Upper lobe of left lung (tissue), 6 donors: Measurements from ENCODE around the gene NANS. TPM values are rescaled to one million over a fixed set of nuclear protein-coding genes. Genes with fewer than 3 reads are reported as not detected.

Experiments used
- ATAC-seq, 2 donors: fragments of 200-7000 bp; cut with Tn5 transposase; one replicate each; pipeline ENCODE4 v1.9.1; 2022; ENCODE audit warnings: mild to moderate bottlenecking in 2 of 2, moderate library complexity in 2 of 2; ENCODE audit not compliant: low FRiP score in 2 of 2
- DNase-seq, 2 donors: peaks; one replicate each; pipeline ENCODE4 v3.0.0-alpha.2; 2019 to 2020
- H3K27ac ChIP-seq, 4 donors: fragments of 200-600 bp; sonication (generic); one replicate each; pipeline ENCODE4 v1.5.1; 2016 to 2019
- H3K27me3 ChIP-seq, 4 donors: fragments of 200-600 bp; sonication (generic); one replicate each; pipeline ENCODE4 v1.5.1; 2017 to 2019
- H3K36me3 ChIP-seq, 4 donors: fragments of 200-600 bp; sonication (generic); one replicate each; pipeline ENCODE4 v1.5.1; 2016 to 2019
- H3K4me1 ChIP-seq, 4 donors: fragments of 200-600 bp; sonication (generic); one replicate each; pipeline ENCODE4 v1.5.1; 2018 to 2019
- H3K4me3 ChIP-seq, 4 donors: fragments of 200-600 bp; sonication (generic); one replicate each; pipeline ENCODE4 v1.5.1; 2017 to 2019; ENCODE audit warnings: mild to moderate bottlenecking in 2 of 4, moderate library complexity in 1 of 4
- H3K9me3 ChIP-seq, 4 donors: fragments of 200-600 bp; sonication (generic); one replicate each; pipeline ENCODE4 v1.5.1; 2018 to 2019
- CTCF ChIP-seq, 6 experiments: fragments of 450-650 bp in 4 of 6; fragments of 200-600 bp in 2 of 6; sonication (generic) in 2 of 6; IDR thresholded peaks; one replicate each; pipeline ENCODE4 v1.5.1; 2016 to 2019; ENCODE audit warnings: antibody characterized with exemption in 6 of 6
- EP300 ChIP-seq, 4 donors: sonication (generic); formaldehyde crosslinking; IDR thresholded peaks; one replicate each; pipeline ENCODE4 v1.5.1; 2017; ENCODE audit warnings: antibody characterized with exemption in 4 of 4, control low read depth in 2 of 4
- POLR2A ChIP-seq, 4 donors: fragments of 450-650 bp; IDR thresholded peaks; one replicate each; pipeline ENCODE4 v1.5.1; 2016 to 2017; ENCODE audit warnings: antibody characterized with exemption in 4 of 4, mild to moderate bottlenecking in 2 of 4
- POLR2AphosphoS5 ChIP-seq, 2 donors: sonication (generic); formaldehyde crosslinking; IDR thresholded peaks; one replicate each; pipeline ENCODE4 v1.5.1; 2017; ENCODE audit warnings: antibody characterized with exemption in 2 of 2
- WGBS, 2 donors: methylation state at CpG; one replicate each; pipeline ENCODE4 v1.1.5; 2017 to 2018; 5-methylcytosine and 5-hydroxymethylcytosine counted together
- total RNA-seq, 6 donors: library from RNA; depleted of rRNA in 4 of 6; stranded (reverse); fragments of >200 nt in 4 of 6; gene quantifications; one replicate each; pipeline versions ENCODE4 v1.1.0 to v1.2.1, GENCODE V29; 2016 to 2021
- donor health status: DM: no; HTN: no; CAD: no; lungs with moderate emphysema.
- donor health status: DM: no; HTN: yes; CAD: no; lungs with severe emphysema.

The NANS gene
- total RNA-seq, 6 donors from 2014 or later, result 41.4 to 75.5 (median 60.7) TPM

DNA sequence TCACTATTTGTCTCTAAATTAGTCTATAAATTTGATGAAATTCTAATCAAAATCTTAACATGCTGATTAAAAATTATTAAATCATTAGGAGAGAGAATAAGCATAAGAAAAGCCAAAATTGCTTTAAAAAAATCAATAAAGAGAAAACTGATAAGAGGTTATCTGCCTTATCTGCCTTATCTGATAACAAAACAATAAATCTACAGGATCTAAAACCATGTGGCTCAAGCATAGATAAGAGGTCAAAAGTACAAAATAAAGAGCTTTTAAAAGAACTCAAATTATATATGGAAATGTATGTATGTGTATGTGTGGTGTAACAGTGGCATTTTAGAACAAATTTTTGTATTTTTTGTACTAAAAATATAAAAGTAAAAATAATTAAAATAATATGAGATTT is 43.9 kb downstream of the NANS start:
- TF ChIP-seq CTCF (IDR thresholded peaks at IDR 0.05), result no peak
- no peak for TF ChIP-seq POLR2A (IDR thresholded peaks at IDR 0.05)
- no peak for TF ChIP-seq POLR2AphosphoS5 (IDR thresholded peaks at IDR 0.05)
- no peak for TF ChIP-seq EP300 (IDR thresholded peaks at IDR 0.05)
- peaks cover 0 to 31% (median 9%) of the 10 kb centered on the region in 4 donors for H3K36me3 ChIP-seq
- ATAC-seq (no peak), DNase-seq (no peak)
- peaks cover 4 to 23% (median 15%) of the 10 kb centered on the region in 4 donors for H3K4me1 ChIP-seq
- peak overlapping the region in 1 of 4 donors; percentile 52 for H3K27ac ChIP-seq
- no peak overlapping the region for H3K4me3 ChIP-seq
- no peaks in the 10 kb centered on the region for H3K27me3 ChIP-seq
- H3K9me3 ChIP-seq, result no peaks in the 10 kb centered on the region

DNA sequence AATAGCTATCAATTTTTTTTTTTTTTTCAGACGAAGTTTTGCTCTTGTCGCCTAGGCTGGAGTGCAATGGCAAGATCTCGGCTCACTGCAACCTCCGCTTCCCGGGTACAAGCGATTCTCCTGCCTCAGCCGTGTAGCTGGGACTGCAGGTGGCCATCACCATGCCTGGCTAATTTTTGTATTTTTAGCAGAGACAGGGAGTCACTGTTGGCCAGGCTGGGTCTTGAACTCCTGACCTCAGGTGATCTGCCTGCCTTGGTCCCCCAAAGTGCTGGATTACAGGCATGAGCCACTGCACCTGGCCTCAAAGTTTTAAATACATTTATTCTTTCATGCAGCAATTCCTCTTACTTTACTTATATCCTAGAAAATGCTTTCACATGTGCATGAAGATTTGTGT is 44.9 kb downstream of the NANS start:
- no peak for ATAC-seq

GRCh38 chr9:98101868-98102273 is 45.3 kb downstream of the NANS start:
- Histone ChIP-seq H3K27me3 (no peaks in the 10 kb centered on the region), H3K36me3 (peaks cover 0 to 23% (median 4%) of the 10 kb centered on the region in 4 donors), H3K27ac (peak overlapping the region in 2 of 4 donors; percentile 53 to 67), H3K9me3 (no peaks in the 10 kb centered on the region), H3K4me3 (no peak overlapping the region), H3K4me1 (peaks cover 4 to 23% (median 15%) of the 10 kb centered on the region in 4 donors)
- TF ChIP-seq EP300 (IDR thresholded peaks at IDR 0.05) (no peak), POLR2AphosphoS5 (IDR thresholded peaks at IDR 0.05) (peak in 1 of 2 donors; percentile 44), POLR2A (IDR thresholded peaks at IDR 0.05) (peak in 1 of 4 donors; percentile 53), CTCF (IDR thresholded peaks at IDR 0.05) (no peak)
- peak in 1 of 2 donors; percentile 75 for DNase-seq
- peak; percentile 64 to 74 for ATAC-seq
- WGBS, 2 donors, result 29 to 31% methylated on average over 6 of the region's 6 CpGs

More for the DNA sequence above, 44.9 kb downstream of the NANS start:
- peaks cover 4 to 23% (median 15%) of the 10 kb centered on the region in 4 donors for H3K4me1 ChIP-seq
- peak overlapping the region in 3 of 4 donors; percentile 20 to 67 (median 53) for H3K27ac ChIP-seq
- no peak for TF ChIP-seq POLR2AphosphoS5 (IDR thresholded peaks at IDR 0.05)
- TF ChIP-seq EP300 (IDR thresholded peaks at IDR 0.05), result no peak
- no peak for TF ChIP-seq CTCF (IDR thresholded peaks at IDR 0.05)
- TF ChIP-seq POLR2A (IDR thresholded peaks at IDR 0.05), result no peak
- 85 to 97% methylated on average over 7 of the region's 7 CpGs for WGBS, 2 donors
- H3K27me3 ChIP-seq, result no peaks in the 10 kb centered on the region
- no peak for DNase-seq
- no peaks in the 10 kb centered on the region for H3K9me3 ChIP-seq
- H3K4me3 ChIP-seq, result no peak overlapping the region
- peaks cover 0 to 23% (median 4%) of the 10 kb centered on the region in 4 donors for H3K36me3 ChIP-seq

GRCh38 chr9:98104445-98104881 is 47.9 kb downstream of the NANS start:
- TF ChIP-seq POLR2A (IDR thresholded peaks at IDR 0.05), result no peak
- no peak for TF ChIP-seq CTCF (IDR thresholded peaks at IDR 0.05)
- TF ChIP-seq EP300 (IDR thresholded peaks at IDR 0.05), result no peak
- TF ChIP-seq POLR2AphosphoS5 (IDR thresholded peaks at IDR 0.05), result no peak
- DNase-seq, result no peak
- H3K9me3 ChIP-seq, result no peaks in the 10 kb centered on the region
- peaks cover 0 to 5% (median 1%) of the 10 kb centered on the region in 4 donors for H3K36me3 ChIP-seq
- 67 to 90% methylated on average over 2 to 3 of the region's 3 CpGs for WGBS, 2 donors
- peak overlapping the region in 2 of 4 donors; percentile 58 to 71 for H3K27ac ChIP-seq
- H3K4me1 ChIP-seq, result peaks cover 4 to 23% (median 19%) of the 10 kb centered on the region in 4 donors
- ATAC-seq, result peak in 1 of 2 donors; percentile 55
- no peaks in the 10 kb centered on the region for H3K27me3 ChIP-seq
- no peak overlapping the region for H3K4me3 ChIP-seq

GRCh38 chr9:98105006-98105405 is 48.5 kb downstream of the NANS start:
- WGBS, 2 donors, result 95 to 98% methylated on average over 3 to 7 of the region's 7 CpGs
- H3K9me3 ChIP-seq, result no peaks in the 10 kb centered on the region
- peaks cover 0 to 6% (median 0%) of the 10 kb centered on the region in 4 donors for H3K36me3 ChIP-seq
- TF ChIP-seq CTCF (IDR thresholded peaks at IDR 0.05), result no peak
- no peak for TF ChIP-seq POLR2A (IDR thresholded peaks at IDR 0.05)
- no peak for TF ChIP-seq POLR2AphosphoS5 (IDR thresholded peaks at IDR 0.05)
- no peak for TF ChIP-seq EP300 (IDR thresholded peaks at IDR 0.05)
- DNase-seq, result no peak
- no peak for ATAC-seq
- H3K27me3 ChIP-seq, result no peaks in the 10 kb centered on the region
- no peak overlapping the region for H3K4me3 ChIP-seq
- H3K27ac ChIP-seq, result peak overlapping the region in 1 of 4 donors; percentile 71
- peaks cover 4 to 23% (median 17%) of the 10 kb centered on the region in 4 donors for H3K4me1 ChIP-seq
